GM19455 (cell line): ENCODE results near the gene BCL11A.
A peak's percentile ranks its signal among the peaks of the same experiment; 100 is the strongest.

Source experiments
- ATAC-seq: cut with Tn5 transposase; IDR thresholded peaks from one replicate; pipeline ENCODE4 v1.9.1; 2021; ENCODE audit not compliant: unreplicated experiment

The BCL11A gene

DNA sequence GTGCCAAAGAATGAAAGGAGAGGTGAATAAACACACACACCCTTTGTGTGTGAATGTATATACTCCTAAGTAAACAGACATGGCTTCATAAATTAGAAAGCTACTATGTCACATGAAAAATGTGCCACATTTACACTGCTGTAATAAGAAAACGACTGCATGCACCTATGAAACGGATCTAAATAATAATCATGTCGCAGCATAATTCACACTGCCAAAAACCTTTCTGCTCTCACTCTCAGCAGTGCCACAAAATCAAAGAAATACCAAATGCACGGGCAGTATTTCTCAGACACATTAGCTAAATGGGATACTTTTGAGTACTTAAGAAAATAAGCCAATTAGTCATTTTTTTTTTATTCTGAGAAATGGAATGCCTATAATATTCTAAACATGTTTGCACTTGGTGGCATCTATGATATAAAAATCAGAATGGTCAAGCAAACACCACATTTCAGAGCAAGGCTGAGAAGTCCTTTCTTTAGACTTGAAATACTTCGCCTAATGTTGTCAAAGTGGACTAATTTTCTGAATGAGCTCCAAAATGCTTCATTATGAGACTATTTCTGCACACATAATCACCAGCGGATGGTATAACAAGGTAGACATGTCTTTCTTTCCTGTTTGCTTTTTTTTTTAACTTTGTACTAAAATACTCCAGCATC lies 6.6 kb downstream of the BCL11A start:
- no peak for ATAC-seq

DNA sequence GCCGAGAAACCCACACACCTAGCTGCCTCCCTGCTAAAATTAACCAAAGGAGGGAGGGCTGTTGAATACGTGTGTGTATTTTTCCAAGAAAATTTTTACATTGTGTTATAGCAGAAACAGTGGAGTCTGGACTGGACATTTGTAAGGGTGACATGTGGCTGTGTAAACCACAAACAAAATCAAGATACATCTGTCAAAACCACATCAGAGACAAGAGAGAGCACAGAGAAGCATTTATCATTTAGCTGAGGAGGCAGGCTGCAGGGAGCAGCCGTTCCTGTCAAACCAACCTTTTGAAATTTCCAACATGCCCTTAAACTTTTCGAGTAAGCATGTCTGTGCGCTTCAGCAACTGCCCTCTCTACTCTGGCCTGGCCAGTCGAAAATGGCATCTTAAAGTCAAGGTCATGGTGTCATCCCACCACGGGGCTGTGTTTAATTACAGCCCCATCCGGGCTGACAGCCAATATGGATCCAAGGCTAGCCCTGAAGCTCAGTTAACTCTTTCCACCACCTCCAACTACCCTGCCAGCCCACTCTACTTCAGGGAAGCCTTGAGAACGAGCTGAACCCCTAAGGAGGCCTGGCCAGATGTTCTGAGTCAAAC lies 8.4 kb downstream of the BCL11A start:
- no peak for ATAC-seq

GRCh38 chr2:60544062-60544461 lies 9.4 kb downstream of the BCL11A start:
- no peak for ATAC-seq

DNA sequence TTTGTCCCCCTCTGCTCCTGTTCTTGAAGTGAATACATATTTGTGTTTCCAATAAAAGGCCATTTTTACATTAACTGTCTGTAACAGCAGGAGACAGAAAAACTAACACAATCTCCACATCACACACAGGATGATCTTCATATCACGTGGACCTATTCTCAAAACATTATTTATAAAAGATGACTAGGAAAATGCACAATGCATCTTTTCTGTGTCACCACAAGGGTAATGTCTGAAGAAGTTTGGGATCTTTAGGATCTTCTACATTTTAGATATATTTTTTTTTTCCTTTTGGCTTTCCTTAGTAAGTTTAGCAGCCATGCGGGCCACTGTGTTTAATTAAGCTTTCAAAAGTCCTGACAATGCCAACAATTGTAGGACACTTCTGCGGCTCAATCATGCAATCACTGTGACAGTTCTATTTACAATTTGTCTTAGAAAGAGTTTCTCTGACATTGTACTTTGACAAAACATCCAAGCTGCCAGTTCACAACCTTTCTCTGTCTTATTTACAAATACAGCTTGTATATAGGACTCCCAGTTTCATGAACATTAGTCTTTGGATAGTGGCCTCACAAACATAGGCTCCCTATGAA lies 12.3 kb downstream of the BCL11A start:
- ATAC-seq = no peak

GRCh38 chr2:60540074-60540473 lies 13.4 kb downstream of the BCL11A start:
- no peak for ATAC-seq

DNA sequence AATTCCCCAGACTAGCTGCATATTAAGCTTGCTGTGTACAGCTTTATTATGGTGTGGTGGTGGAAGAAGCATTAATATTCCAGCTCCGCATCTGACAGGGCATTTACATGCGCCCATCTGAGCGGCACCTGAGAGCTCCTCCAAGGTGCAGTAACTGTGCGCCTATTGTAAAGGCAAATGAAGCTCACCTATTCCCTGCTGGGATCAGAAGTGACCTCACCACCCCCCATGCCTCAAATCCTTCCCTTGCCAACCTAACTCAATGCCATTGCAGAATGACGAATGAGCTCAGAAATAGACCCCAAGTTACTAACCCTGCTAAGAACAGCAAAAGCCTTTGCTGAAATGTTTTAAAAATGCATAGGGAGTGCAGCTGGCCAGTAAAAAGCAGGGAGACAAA lies 14.3 kb downstream of the BCL11A start:
- ATAC-seq = no peak

DNA sequence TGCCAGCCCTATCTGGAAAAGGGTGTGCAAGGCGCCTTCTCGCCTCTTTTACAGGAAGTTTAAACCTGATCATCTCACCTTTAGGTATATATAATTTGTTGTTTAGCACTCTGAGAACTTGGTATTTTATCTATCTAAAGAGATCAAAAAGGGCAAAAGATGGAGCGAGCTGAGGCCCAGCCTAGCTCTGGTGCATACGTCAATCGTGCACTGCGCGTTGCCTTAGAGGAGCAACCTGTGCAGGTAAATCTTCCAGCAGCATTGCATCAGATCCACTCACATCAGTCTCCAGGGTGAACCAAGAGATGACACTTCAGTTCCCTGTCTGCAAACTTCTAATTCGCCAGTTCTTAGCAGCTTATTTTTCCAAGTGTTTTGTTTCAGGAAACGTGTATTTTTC lies 15.4 kb downstream of the BCL11A start:
- no peak for ATAC-seq

- no peak for ATAC-seq
Measured at GRCh38 chr2:60536746-60537145, 16.7 kb downstream of the BCL11A start.

- ATAC-seq = peak; percentile 65
Measured at GRCh38 chr2:60535685-60536312, 17.7 kb downstream of the BCL11A start.

- no peak for ATAC-seq
Measured at GRCh38 chr2:60534892-60535684, 18.4 kb downstream of the BCL11A start.

GRCh38 chr2:60534052-60534685 lies 19.3 kb downstream of the BCL11A start:
- no peak for ATAC-seq

- no peak for ATAC-seq
Measured at GRCh38 chr2:60533101-60534051, 20.1 kb downstream of the BCL11A start.

- no peak for ATAC-seq
Measured at GRCh38 chr2:60532421-60532820, 21.0 kb downstream of the BCL11A start.

DNA sequence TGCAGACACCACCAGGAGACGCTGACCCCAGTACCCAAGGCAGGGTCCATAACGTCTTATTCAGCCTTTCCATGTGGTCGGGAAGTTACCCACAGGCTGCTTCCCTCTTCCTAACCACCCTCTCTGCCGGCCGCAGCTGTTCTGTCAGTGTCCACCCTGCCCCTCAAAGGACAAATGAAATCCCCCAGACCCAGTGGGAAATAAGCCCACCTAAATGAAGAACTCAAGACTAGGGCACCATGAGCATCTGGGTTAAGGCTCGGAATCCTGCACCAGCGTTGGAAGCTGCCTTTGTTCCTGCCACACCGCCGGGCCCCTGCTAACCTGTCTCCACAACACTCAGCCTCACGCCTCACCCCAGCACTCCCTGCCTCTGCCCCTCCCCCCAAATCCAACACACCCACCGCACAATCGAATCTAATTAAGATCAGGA lies 21.7 kb downstream of the BCL11A start:
- no peak for ATAC-seq

DNA sequence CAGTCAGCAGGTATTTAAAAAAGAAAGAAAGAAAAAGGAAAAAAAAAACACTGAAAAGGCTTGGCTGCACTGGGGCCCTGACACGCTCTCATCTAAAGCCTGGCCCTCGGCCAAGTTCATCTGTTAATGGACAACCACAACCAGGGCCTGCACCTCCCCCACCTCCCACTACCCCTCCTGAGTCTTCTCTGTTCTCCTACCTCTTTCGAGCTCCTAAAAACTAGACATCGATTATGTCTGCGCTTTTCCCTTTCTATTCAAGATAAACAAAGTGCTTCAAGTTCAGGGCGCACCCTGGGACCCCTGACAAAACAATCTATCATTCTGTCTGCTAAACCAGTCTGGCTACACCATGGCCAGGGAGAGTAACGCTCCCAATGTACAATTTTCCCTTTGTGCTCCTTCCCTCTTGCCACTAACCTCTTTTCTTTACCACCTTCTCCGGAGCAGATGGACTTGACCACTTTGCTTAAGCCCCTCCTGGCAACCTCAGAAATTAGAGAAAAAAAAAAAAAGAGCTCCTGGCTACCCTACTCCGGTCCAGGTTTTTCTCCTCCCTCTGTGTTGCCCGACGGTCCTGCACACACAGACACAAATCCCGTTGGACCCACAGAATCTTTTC lies 22.7 kb downstream of the BCL11A start:
- no peak for ATAC-seq

DNA sequence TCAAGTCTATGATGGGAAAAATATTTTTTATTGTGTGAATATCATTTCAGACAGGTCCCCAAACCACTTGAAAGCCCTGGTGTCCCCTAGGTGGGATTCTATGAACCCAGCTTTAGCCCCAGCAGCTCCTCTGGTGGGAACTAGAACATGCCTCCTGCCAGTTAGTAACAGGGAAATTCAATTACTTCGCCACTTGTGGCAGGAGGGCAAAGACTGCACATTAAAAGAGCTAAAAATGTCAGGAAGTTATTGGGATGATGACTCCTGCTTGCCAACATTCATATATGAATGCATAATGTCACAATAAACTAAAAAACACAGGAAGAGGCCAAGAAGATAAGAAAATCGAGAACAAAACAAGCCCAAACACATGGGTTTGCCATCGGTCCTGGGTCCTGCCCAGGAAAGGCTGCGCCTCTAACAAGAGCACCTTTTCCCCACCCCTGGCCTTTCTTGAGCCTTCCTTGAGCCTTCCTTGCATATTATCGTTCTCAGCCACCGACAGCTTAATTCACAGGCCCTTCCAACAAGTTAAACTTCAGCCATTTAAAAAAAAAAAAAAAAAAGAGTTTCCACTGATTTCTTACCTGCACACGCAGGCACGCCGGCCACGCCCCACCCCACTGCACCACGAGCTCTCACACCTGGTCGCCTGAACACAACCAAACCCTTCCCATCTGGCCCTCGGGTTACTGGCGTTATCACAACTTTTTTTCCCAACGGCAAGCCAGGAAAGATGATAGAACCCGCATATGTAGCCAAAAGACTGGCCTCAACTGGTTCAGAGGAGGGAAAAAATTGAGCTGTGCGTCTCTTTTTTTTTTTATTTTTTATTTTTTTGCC lies 23.4 kb downstream of the BCL11A start:
- ATAC-seq = no peak

DNA sequence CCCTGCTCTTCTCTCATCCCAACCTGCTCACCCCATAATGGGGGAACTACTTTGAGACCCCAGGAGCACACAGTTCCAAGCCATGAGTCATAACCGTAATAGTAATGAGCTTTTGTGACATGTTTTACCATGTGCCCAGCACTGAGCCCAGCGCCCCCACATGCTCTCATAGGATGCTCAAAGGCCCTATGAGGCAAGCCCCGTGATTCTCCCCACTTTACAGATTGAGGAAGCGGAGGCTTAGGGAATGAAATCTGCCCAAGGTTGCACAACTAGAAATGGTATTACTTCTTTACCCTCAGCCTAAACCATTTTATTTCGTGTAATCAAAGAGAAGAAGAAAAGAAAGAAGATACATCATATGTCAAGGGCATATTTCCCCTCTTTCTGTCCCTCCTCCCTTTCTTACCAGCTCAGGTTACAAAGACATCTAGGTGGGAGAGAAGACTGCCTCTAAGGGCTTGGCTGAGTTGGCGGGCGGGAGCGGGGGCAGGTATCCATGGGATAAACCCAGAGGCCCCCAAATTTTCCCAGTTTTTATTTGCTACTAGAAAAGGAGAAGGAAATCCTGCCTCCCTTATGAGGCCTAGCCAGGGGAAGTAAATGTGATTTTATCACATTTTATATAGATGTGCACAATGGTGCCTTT lies 24.2 kb downstream of the BCL11A start:
- no peak for ATAC-seq
